HL-60 (cell line): ENCODE data around the gene NR1I3.

Source experiments
- DNase-seq, 2 experiments: peaks; one replicate each; pipeline ENCODE4 v3.0.0-alpha.2; 2010 to 2020; ENCODE audit warnings: low read depth in 1 of 2, low spot score in 1 of 2
- H3K27ac ChIP-seq: fragments of 250-450 bp; sonication (Bioruptor Pico); replicated peaks from 2 replicates; pipeline ENCODE4 v1.5.1; 2020; ENCODE audit warnings: mild to moderate bottlenecking, moderate library complexity
- H3K27me3 ChIP-seq: fragments of 250-450 bp; sonication (Bioruptor Pico); 2 replicates; pipeline ENCODE4 v1.5.1; 2021; ENCODE audit warnings: mild to moderate bottlenecking, moderate library complexity; ENCODE audit not compliant: insufficient read depth, poor library complexity, severe bottlenecking
- H3K4me3 ChIP-seq: replicated peaks from 2 replicates; pipeline ENCODE4 v1.5.1; 2011; ENCODE audit warnings: mild to moderate bottlenecking, control low read depth, low read length; ENCODE audit not compliant: insufficient read depth
- GABPA ChIP-seq: IDR thresholded peaks from 2 replicates; pipeline ENCODE4 v1.6.1; 2012; ENCODE audit warnings: low read depth
- POLR2AphosphoS5 ChIP-seq: IDR thresholded peaks from 2 replicates; pipeline ENCODE4 v1.6.1; 2012; ENCODE audit warnings: low read depth
- SPI1 ChIP-seq: IDR thresholded peaks from 2 replicates; pipeline ENCODE4 v1.6.1; 2012; ENCODE audit warnings: low read depth, mild to moderate bottlenecking, borderline replicate concordance
- TF ChIP-seq, protein P1 (sequence below): IDR thresholded peaks from 2 replicates; pipeline ENCODE4 v1.6.1; 2012; ENCODE audit warnings: low read depth; ENCODE audit not compliant: insufficient replicate concordance
- TF ChIP-seq, protein P2 (sequence below): IDR thresholded peaks from one replicate; pipeline ENCODE4 v1.5.1; 2011; ENCODE audit warnings: low read length, control low read depth, inconsistent platforms; ENCODE audit not compliant: insufficient read depth

The NR1I3 gene

GRCh38 chr1:161285113-161285512, 47.1 kb upstream of the NR1I3 start:
- no peak for DNase-seq

DNA sequence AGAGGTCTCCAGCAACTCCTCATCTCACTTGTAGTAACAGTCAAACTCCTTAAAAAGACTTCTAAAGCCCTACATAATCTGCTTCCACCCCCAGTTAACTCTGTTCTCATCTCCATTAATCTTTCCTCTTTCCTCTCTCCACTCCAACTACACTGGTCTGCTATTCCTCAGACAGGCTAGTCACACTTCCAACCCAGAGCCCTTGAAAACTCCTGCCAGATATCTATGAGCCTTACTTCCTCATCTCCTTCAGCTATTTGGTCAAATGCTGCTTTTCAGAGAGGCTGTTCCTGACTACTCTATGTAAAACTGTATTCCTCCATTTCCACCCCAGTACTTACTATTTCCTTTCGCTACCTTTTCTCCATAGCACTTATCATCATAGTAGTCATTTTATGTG, 45.0 kb upstream of the NR1I3 start:
- no peak for DNase-seq
- TF ChIP-seq, protein P1, sequence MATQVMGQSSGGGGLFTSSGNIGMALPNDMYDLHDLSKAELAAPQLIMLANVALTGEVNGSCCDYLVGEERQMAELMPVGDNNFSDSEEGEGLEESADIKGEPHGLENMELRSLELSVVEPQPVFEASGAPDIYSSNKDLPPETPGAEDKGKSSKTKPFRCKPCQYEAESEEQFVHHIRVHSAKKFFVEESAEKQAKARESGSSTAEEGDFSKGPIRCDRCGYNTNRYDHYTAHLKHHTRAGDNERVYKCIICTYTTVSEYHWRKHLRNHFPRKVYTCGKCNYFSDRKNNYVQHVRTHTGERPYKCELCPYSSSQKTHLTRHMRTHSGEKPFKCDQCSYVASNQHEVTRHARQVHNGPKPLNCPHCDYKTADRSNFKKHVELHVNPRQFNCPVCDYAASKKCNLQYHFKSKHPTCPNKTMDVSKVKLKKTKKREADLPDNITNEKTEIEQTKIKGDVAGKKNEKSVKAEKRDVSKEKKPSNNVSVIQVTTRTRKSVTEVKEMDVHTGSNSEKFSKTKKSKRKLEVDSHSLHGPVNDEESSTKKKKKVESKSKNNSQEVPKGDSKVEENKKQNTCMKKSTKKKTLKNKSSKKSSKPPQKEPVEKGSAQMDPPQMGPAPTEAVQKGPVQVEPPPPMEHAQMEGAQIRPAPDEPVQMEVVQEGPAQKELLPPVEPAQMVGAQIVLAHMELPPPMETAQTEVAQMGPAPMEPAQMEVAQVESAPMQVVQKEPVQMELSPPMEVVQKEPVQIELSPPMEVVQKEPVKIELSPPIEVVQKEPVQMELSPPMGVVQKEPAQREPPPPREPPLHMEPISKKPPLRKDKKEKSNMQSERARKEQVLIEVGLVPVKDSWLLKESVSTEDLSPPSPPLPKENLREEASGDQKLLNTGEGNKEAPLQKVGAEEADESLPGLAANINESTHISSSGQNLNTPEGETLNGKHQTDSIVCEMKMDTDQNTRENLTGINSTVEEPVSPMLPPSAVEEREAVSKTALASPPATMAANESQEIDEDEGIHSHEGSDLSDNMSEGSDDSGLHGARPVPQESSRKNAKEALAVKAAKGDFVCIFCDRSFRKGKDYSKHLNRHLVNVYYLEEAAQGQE, result no peak
- TF ChIP-seq SPI1, result no peak
- no peak for TF ChIP-seq POLR2AphosphoS5
- TF ChIP-seq, protein P2, sequence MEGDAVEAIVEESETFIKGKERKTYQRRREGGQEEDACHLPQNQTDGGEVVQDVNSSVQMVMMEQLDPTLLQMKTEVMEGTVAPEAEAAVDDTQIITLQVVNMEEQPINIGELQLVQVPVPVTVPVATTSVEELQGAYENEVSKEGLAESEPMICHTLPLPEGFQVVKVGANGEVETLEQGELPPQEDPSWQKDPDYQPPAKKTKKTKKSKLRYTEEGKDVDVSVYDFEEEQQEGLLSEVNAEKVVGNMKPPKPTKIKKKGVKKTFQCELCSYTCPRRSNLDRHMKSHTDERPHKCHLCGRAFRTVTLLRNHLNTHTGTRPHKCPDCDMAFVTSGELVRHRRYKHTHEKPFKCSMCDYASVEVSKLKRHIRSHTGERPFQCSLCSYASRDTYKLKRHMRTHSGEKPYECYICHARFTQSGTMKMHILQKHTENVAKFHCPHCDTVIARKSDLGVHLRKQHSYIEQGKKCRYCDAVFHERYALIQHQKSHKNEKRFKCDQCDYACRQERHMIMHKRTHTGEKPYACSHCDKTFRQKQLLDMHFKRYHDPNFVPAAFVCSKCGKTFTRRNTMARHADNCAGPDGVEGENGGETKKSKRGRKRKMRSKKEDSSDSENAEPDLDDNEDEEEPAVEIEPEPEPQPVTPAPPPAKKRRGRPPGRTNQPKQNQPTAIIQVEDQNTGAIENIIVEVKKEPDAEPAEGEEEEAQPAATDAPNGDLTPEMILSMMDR, result no peak
- TF ChIP-seq GABPA, result no peak
- H3K27me3 ChIP-seq, result no peaks in the 10 kb centered on the region
- H3K4me3 ChIP-seq, result no peak overlapping the region
- no peak overlapping the region for H3K27ac ChIP-seq

More at GRCh38 chr1:161285113-161285512, 47.1 kb upstream of the NR1I3 start:
- Histone ChIP-seq H3K27ac (no peak overlapping the region), H3K27me3 (no peaks in the 10 kb centered on the region), H3K4me3 (no peak overlapping the region)
- TF ChIP-seq, protein P2, result no peak
- TF ChIP-seq SPI1 (no peak), GABPA (no peak), POLR2AphosphoS5 (no peak)
- TF ChIP-seq, protein P1, result no peak

GRCh38 chr1:161274874-161275273, 36.9 kb upstream of the NR1I3 start:
- Histone ChIP-seq H3K27ac (no peak overlapping the region), H3K27me3 (no peaks in the 10 kb centered on the region), H3K4me3 (no peak overlapping the region)
- TF ChIP-seq, protein P1, result no peak
- DNase-seq, result no peak

GRCh38 chr1:161273402-161273801, 35.4 kb upstream of the NR1I3 start:
- no peak overlapping the region for H3K4me3 ChIP-seq
- H3K27me3 ChIP-seq, result no peaks in the 10 kb centered on the region
- H3K27ac ChIP-seq, result no peak overlapping the region
- TF ChIP-seq, protein P2, result no peak
- TF ChIP-seq GABPA, result no peak
- TF ChIP-seq POLR2AphosphoS5, result no peak
- TF ChIP-seq, protein P1, result no peak
- DNase-seq, result no peak
